K562 (cell line): ENCODE results near the gene ATXN1. TPM values are rescaled to one million over a fixed set of nuclear protein-coding genes. Genes with fewer than 3 reads are reported as not detected.

ENCODE experiments used
- ATAC-seq: fragments of 200-7000 bp; cut with Tn5 transposase; 3 replicates; pipeline ENCODE4 v1.9.1; 2020; ENCODE audit warnings: moderate library complexity
- BruUV-seq: library from RNA; stranded (reverse); fragments of 400-500 nt; replicated peaks from 2 replicates; lab custom pipeline; 2021; lab: Mats Ljungman, UMichigan
- CTCF ChIA-PET: fragments of 300-600 bp; formaldehyde crosslinking; extraction: SDS; loops from one replicate; lab custom pipeline; 2021; ENCODE audit warnings: low intra/inter-chr PET ratio; lab: Yijun Ruan, JAX
- POLR2A ChIA-PET: fragments of 300-600, 350-650 bp; sonication (Branson Sonifier 250); formaldehyde crosslinking; extraction: SDS; loops from one replicate; lab custom pipeline; 2021; ENCODE audit warnings: antibody characterized with exemption, inconsistent platforms; lab: Yijun Ruan, JAX
- DNase-seq, 4 experiments: peaks; one replicate each; pipeline versions ENCODE4 v3.0.0 to v3.0.0-alpha.2; 2011 to 2018; ENCODE audit warnings: low spot score in 3 of 4, mixed read lengths in 3 of 4; ENCODE audit errors: extremely low read depth in 1 of 4
- FAIRE-seq: peaks from 2 replicates; lab custom pipeline; 2011; peaks lifted over from hg19 to GRCh38; lab: Jason Lieb, UNC
- H2AFZ ChIP-seq: 2 replicates; pipeline ENCODE4 v1.6.0; 2011; ENCODE audit warnings: low read depth, low read length, control low read depth, inconsistent platforms
- H3K27ac ChIP-seq: fragments of 200-600 bp; 3 replicates; pipeline ENCODE4 v1.8.0; 2011; ENCODE audit warnings: low read depth, mild to moderate bottlenecking, control low read depth, inconsistent platforms, low read length, moderate library complexity, mixed read lengths; ENCODE audit errors: extremely low read depth
- H3K27me3 ChIP-seq, 2 experiments: fragments of 300-600 bp in 1 of 2; 2 replicates in 1 of 2; 3 replicates in 1 of 2; pipeline versions ENCODE4 v1.6.0 to v1.8.0; 2011; ENCODE audit warnings: inconsistent platforms in 2 of 2, low read length in 2 of 2, mild to moderate bottlenecking in 1 of 2, mixed read lengths in 1 of 2, moderate library complexity in 1 of 2; ENCODE audit not compliant: control insufficient read depth in 2 of 2, insufficient read depth in 2 of 2
- H3K36me3 ChIP-seq: fragments of 300-600 bp; 3 replicates; pipeline ENCODE4 v1.8.0; 2011; ENCODE audit warnings: mild to moderate bottlenecking, low read length, inconsistent platforms; ENCODE audit not compliant: control insufficient read depth, insufficient read depth
- H3K4me1 ChIP-seq, 2 experiments: fragments of 200-600 bp in 1 of 2; replicated peaks in 1 of 2; 2 replicates in 1 of 2; 3 replicates in 1 of 2; pipeline versions ENCODE4 v1.5.1 to v1.8.0; 2011; ENCODE audit warnings: inconsistent platforms in 2 of 2, low read length in 2 of 2, mild to moderate bottlenecking in 1 of 2, mixed read lengths in 1 of 2, moderate library complexity in 1 of 2; ENCODE audit not compliant: control insufficient read depth in 2 of 2, insufficient read depth in 2 of 2
- H3K4me2 ChIP-seq: 2 replicates; pipeline ENCODE4 v1.6.1; 2011; ENCODE audit warnings: low read length, control low read depth, inconsistent platforms, mixed read lengths; ENCODE audit not compliant: insufficient read depth
- H3K4me3 ChIP-seq: fragments of 200-600 bp; sonication (generic), shearing (Covaris generic); 2 replicates; pipeline ENCODE4 v1.5.1; 2016; ENCODE audit warnings: control low read depth, inconsistent platforms
- H3K79me2 ChIP-seq: fragments of 200-600 bp; 3 replicates; pipeline ENCODE4 v1.8.0; 2011; ENCODE audit warnings: low read length, inconsistent platforms; ENCODE audit not compliant: control insufficient read depth, insufficient read depth
- H3K9ac ChIP-seq, 2 experiments: 2 replicates each; pipeline versions ENCODE4 v1.6.0 to v1.6.1; 2011; ENCODE audit warnings: low read depth in 2 of 2, low read length in 2 of 2, control low read depth in 1 of 2, inconsistent platforms in 1 of 2, mild to moderate bottlenecking in 1 of 2, mixed read lengths in 1 of 2; ENCODE audit not compliant: insufficient read depth in 1 of 2
- H3K9me1 ChIP-seq: one replicate; pipeline ENCODE4 v1.6.0; 2011; ENCODE audit warnings: inconsistent platforms, mild to moderate bottlenecking, low read length, moderate library complexity; ENCODE audit not compliant: control insufficient read depth, insufficient read depth
- H3K9me3 ChIP-seq: replicated peaks from 2 replicates; pipeline ENCODE4 v1.5.1; 2011; ENCODE audit warnings: low read depth, low read length, inconsistent platforms; ENCODE audit not compliant: control insufficient read depth, insufficient read depth
- H4K20me1 ChIP-seq: replicated peaks from 2 replicates; pipeline ENCODE4 v1.6.1; 2011; ENCODE audit warnings: low read length, inconsistent platforms, mixed read lengths; ENCODE audit not compliant: control insufficient read depth, insufficient read depth
- CBX1 ChIP-seq: sonication (generic); IDR thresholded peaks from 2 replicates; pipeline ENCODE4 v1.6.1; 2016; ENCODE audit warnings: antibody characterized with exemption, low read depth, mild to moderate bottlenecking
- E2F3 ChIP-seq: fragments of 250-450 bp; sonication (Bioruptor Pico); IDR thresholded peaks from 2 replicates; pipeline ENCODE4 v1.4.0; 2020; ENCODE audit warnings: mild to moderate bottlenecking
- KAT2B ChIP-seq: IDR thresholded peaks from one replicate; pipeline ENCODE4 v1.6.1; 2012; ENCODE audit warnings: low read depth, mild to moderate bottlenecking, control low read depth, inconsistent platforms, low read length, moderate library complexity
- MTF1 ChIP-seq: fragments of 250-450 bp; sonication (Bioruptor Pico); IDR thresholded peaks from 2 replicates; pipeline ENCODE4 v1.9.0; 2021; ENCODE audit warnings: moderate library complexity, mild to moderate bottlenecking, inconsistent platforms, borderline replicate concordance
- MYBL2 ChIP-seq, 2 experiments: fragments of 450-650 bp in 1 of 2; sonication (generic) in 1 of 2; formaldehyde crosslinking in 1 of 2; IDR thresholded peaks; 2 replicates each; pipeline versions ENCODE4 v1.6.1 to v1.8.1; 2017 to 2022; ENCODE audit warnings: borderline replicate concordance in 1 of 2, inconsistent platforms in 1 of 2, low read depth in 1 of 2, mild to moderate bottlenecking in 1 of 2, missing genetic modification reagents in 1 of 2, moderate library complexity in 1 of 2
- SREBF2 ChIP-seq: sonication (generic); formaldehyde crosslinking; IDR thresholded peaks from 2 replicates; pipeline ENCODE4 v1.4.0; 2020; ENCODE audit warnings: mild to moderate bottlenecking, missing genetic modification reagents
- TAF7 ChIP-seq: fragments of 450-650 bp; IDR thresholded peaks from 2 replicates; pipeline ENCODE4 v1.6.1; 2016; ENCODE audit warnings: missing genetic modification characterization, missing compliant biosample characterization
- ZNF217 ChIP-seq: sonication (generic); formaldehyde crosslinking; IDR thresholded peaks from 2 replicates; pipeline ENCODE4 v1.8.0; 2022; ENCODE audit warnings: mild to moderate bottlenecking, missing genetic modification reagents
- WGBS: fragments of 100-300 bp; shearing (Covaris generic); methylation state at CpG from one replicate; pipeline ENCODE4 v1.1.6; 2016; ENCODE audit warnings: low coverage, mixed read lengths; ENCODE audit not compliant: insufficient coverage; ENCODE audit errors: missing lambda C conversion rate; 5-methylcytosine and 5-hydroxymethylcytosine counted together
- in situ Hi-C: fragments of 300-500 bp; cut with MboI; formaldehyde crosslinking; loops from 4 replicates; pipeline ENCODE4 v1.15.0; 2018; ENCODE audit warnings: inconsistent platforms, mixed read lengths
- intact Hi-C: fragments of 100-400 bp; cut with micrococcal nuclease; formaldehyde crosslinking; loops from 2 replicates; pipeline ENCODE4 v1.14.2; 2022
- polyA plus RNA-seq, 8 experiments: library from polyadenylated mRNA; depleted of rRNA in 4 of 8; stranded (reverse) in 5 of 8; unstranded in 3 of 8; fragments of >200 nt; fragmentation: Nextera tagmentation in 2 of 8; fragmentation: Illumina TruSeq in 1 of 8; extraction: Ambion mirVana in 2 of 8; extraction: Trizol in 1 of 8; gene quantifications; 2 replicates each; pipeline versions ENCODE4 v1.2.1 to v1.2.3, GENCODE V29; 2011 to 2014; ENCODE audit warnings: inconsistent platforms in 1 of 8, missing spikeins in 1 of 8
- total RNA-seq, 7 experiments: library from RNA; depleted of rRNA in 6 of 7; stranded (reverse); fragments of >200 nt in 6 of 7; fragmentation: Illumina TruSeq in 2 of 7; extraction: Trizol in 2 of 7; gene quantifications; 2 replicates each; pipeline versions ENCODE4 v1.2.1 to v1.2.3, GENCODE V29; 2011 to 2021; ENCODE audit warnings: low replicate concordance in 1 of 7

ATXN1 gene
- total and polyA plus RNA-seq, 9 of the 15 experiments (the other 6 are each of a cell fraction or from before 2014, with no cell fraction given), result under 0.01 to 1.2 (median 0.58) TPM

- Histone ChIP-seq H3K4me2 (no peak overlapping the region), H2AFZ (no peak overlapping the region), H3K9me3 (no peaks in the 10 kb centered on the region), H3K36me3 (peaks cover 88% of the 10 kb centered on the region), H3K79me2 (no peaks in the 10 kb centered on the region), H3K27ac (no peak overlapping the region), H3K4me3 (no peak overlapping the region), H3K27me3 (no peaks in the 10 kb centered on the region), H4K20me1 (0 out of 2 replicates have a peak, but pooled peaks cover 3% of the 10 kb centered on the region), H3K4me1 (peaks cover 0 to 8% of the 10 kb centered on the region in 2 experiments; a peak in 3 of 5 replicates), H3K9me1 (no peaks in the 10 kb centered on the region), H3K9ac (no peak overlapping the region)
- BruUV-seq, result no TSS peak
- ChIA-PET POLR2A (interaction anchor here (4.1 kb wide), 1 partner anchor 12 kb away, joined by 18 read pairs; the partner anchor contains the start of gene GMPR), CTCF (no interaction called here)
- no peak for FAIRE-seq
- in situ Hi-C loops, result no loop called here
- intact Hi-C loops, result no loop called here
- 84% methylated on average over 2 of the region's 2 CpGs for WGBS
- no peak for DNase-seq
- ATAC-seq, result no peak
- TF ChIP-seq MTF1 (no peak), TAF7 (tag) (no peak)
These were observed 509.6 kb downstream of the ATXN1 start for GRCh38 chr6:16251706-16252105.

GRCh38 chr6:16249971-16250370 lies 511.3 kb downstream of the ATXN1 start:
- Histone ChIP-seq H3K4me1 (peaks cover 0 to 8% of the 10 kb centered on the region in 2 experiments; a peak in 3 of 5 replicates), H4K20me1 (peaks cover 8% of the 10 kb centered on the region; the same call in 1 of the 2 replicates), H3K9me1 (no peaks in the 10 kb centered on the region), H3K9me3 (no peaks in the 10 kb centered on the region), H3K4me3 (no peak overlapping the region), H3K4me2 (no peak overlapping the region), H3K27me3 (no peaks in the 10 kb centered on the region), H2AFZ (no peak overlapping the region), H3K36me3 (peaks cover 93% of the 10 kb centered on the region), H3K79me2 (peaks cover 9% of the 10 kb centered on the region; the same call in 2 of the 3 replicates), H3K27ac (no peak overlapping the region), H3K9ac (no peak overlapping the region)
- no peak for ATAC-seq
- CTCF ChIA-PET, result no interaction called here
- 100% methylated on average over 1 of the region's 1 CpG for WGBS
- intact Hi-C loops, result no loop called here
- POLR2A ChIA-PET, result interaction anchor here (4.1 kb wide), 1 partner anchor 10 kb away, joined by 18 read pairs; the partner anchor contains the start of gene GMPR
- TF ChIP-seq SREBF2 (CRISPR knock-in tag), result no peak
- no peak for TF ChIP-seq MYBL2 (IDR thresholded peaks at IDR 0.05; ENCODE audit: low read depth)
- TF ChIP-seq MYBL2 (CRISPR knock-in tag; IDR thresholded peaks at IDR 0.05; ENCODE audit: borderline replicate concordance), result no peak
- no peak for TF ChIP-seq KAT2B
- no peak for TF ChIP-seq E2F3 (CRISPR knock-in tag)
- TF ChIP-seq ZNF217 (CRISPR knock-in tag), result no peak
- TF ChIP-seq CBX1, result no peak
- no peak for DNase-seq
- BruUV-seq, result no TSS peak
- in situ Hi-C loops, result no loop called here
- FAIRE-seq, result no peak
